Peyer's patch (tissue), 4 donors: Measurements from ENCODE around the gene PCDHGC4. TPM values are rescaled to one million over a fixed set of nuclear protein-coding genes. Genes with fewer than 3 reads are reported as not detected.

Source experiments
- DNase-seq, 3 donors: peaks; one replicate each; pipeline ENCODE4 v3.0.0-alpha.2; 2017 to 2019
- H3K27ac ChIP-seq, 4 donors: fragments of 200-600 bp; sonication (generic); one replicate each; pipeline ENCODE4 v1.5.1; 2016 to 2019
- H3K27me3 ChIP-seq, 2 donors: fragments of 200-600 bp; sonication (generic); one replicate each; pipeline ENCODE4 v1.5.1; 2019
- H3K36me3 ChIP-seq, 3 donors: fragments of 200-600 bp; sonication (generic); one replicate each; pipeline ENCODE4 v1.5.1; 2016 to 2019
- H3K4me1 ChIP-seq, 4 donors: fragments of 200-600 bp; sonication (generic); one replicate each; pipeline ENCODE4 v1.5.1; 2016 to 2019
- H3K4me3 ChIP-seq, 4 donors: fragments of 200-600 bp; sonication (generic); 1 replicate in 3 of 4; 2 replicates in 1 of 4; pipeline ENCODE4 v1.5.1; 2016 to 2019; ENCODE audit warnings: mild to moderate bottlenecking in 1 of 4
- H3K9me3 ChIP-seq, 4 donors: fragments of 200-600 bp; sonication (generic); one replicate each; pipeline ENCODE4 v1.5.1; 2016 to 2019; ENCODE audit warnings: mild to moderate bottlenecking in 1 of 4
- POLR2A ChIP-seq, 2 donors: fragments of 450-650 bp; IDR thresholded peaks; one replicate each; pipeline ENCODE4 v1.5.1; 2017; ENCODE audit warnings: antibody characterized with exemption in 2 of 2, mild to moderate bottlenecking in 2 of 2, moderate library complexity in 2 of 2
- total RNA-seq, 4 donors: library from RNA; depleted of rRNA; stranded (reverse); fragments of >200 nt; gene quantifications; one replicate each; pipeline ENCODE4 v1.1.0, GENCODE V29; 2016
- TF ChIP-seq, protein P1 (sequence below), 6 experiments: fragments of 450-650 bp in 4 of 6; fragments of 200-600 bp in 2 of 6; sonication (generic) in 1 of 6; IDR thresholded peaks; one replicate each; pipeline ENCODE4 v1.5.1; 2017 to 2019; ENCODE audit warnings: antibody characterized with exemption in 6 of 6, mild to moderate bottlenecking in 3 of 6, moderate library complexity in 1 of 6

Gene PCDHGC4
- total RNA-seq, 4 donors from 2014 or later = 1.7 to 11.3 (median 5.3) TPM

DNA sequence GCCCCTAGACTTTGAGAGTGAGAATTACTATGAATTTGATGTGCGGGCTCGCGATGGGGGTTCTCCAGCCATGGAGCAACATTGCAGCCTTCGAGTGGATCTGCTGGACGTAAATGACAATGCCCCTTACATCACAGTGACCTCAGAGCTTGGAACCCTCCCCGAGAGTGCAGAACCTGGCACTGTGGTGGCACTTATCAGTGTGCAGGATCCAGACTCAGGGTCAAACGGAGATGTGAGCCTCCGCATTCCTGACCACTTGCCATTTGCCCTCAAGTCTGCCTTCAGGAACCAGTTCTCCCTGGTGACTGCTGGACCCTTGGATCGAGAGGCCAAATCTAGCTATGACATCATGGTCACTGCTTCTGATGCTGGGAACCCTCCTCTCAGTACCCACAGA is 1.3 kb downstream of the PCDHGC4 start:
- Histone ChIP-seq H3K4me1 (no peaks in the 10 kb centered on the region), H3K36me3 (no peaks in the 10 kb centered on the region), H3K4me3 (no peak overlapping the region), H3K27ac (no peak overlapping the region), H3K9me3 (no peaks in the 10 kb centered on the region), H3K27me3 (no peaks in the 10 kb centered on the region)
- TF ChIP-seq POLR2A (IDR thresholded peaks at IDR 0.05) = no peak
- TF ChIP-seq, protein P1, sequence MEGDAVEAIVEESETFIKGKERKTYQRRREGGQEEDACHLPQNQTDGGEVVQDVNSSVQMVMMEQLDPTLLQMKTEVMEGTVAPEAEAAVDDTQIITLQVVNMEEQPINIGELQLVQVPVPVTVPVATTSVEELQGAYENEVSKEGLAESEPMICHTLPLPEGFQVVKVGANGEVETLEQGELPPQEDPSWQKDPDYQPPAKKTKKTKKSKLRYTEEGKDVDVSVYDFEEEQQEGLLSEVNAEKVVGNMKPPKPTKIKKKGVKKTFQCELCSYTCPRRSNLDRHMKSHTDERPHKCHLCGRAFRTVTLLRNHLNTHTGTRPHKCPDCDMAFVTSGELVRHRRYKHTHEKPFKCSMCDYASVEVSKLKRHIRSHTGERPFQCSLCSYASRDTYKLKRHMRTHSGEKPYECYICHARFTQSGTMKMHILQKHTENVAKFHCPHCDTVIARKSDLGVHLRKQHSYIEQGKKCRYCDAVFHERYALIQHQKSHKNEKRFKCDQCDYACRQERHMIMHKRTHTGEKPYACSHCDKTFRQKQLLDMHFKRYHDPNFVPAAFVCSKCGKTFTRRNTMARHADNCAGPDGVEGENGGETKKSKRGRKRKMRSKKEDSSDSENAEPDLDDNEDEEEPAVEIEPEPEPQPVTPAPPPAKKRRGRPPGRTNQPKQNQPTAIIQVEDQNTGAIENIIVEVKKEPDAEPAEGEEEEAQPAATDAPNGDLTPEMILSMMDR (IDR thresholded peaks at IDR 0.05) = no peak
- no peak for DNase-seq

DNA sequence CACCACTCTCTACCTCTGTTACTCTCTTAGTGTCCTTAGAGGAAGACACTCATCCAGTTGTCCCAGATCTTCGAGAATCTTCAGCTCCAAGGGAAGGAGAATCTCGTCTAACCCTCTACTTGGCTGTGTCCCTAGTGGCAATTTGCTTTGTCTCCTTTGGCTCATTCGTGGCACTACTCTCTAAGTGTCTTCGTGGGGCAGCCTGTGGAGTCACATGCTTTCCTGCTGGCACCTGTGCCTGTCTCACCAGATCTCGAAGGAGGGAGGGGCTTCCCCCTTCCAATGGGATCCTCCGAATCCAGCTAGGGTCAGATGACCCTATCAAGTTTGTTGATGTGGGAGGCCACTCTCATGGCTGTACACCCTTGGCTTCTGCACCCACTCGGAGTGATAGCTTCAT is 2.3 kb downstream of the PCDHGC4 start:
- H3K27me3 ChIP-seq = peaks cover 0 to 5% of the 10 kb centered on the region in 2 donors
- DNase-seq = no peak
- peaks cover 0 to 2% (median under 1%) of the 10 kb centered on the region in 4 donors for H3K4me1 ChIP-seq
- TF ChIP-seq, protein P1 (IDR thresholded peaks at IDR 0.05) = no peak
- TF ChIP-seq POLR2A (IDR thresholded peaks at IDR 0.05) = no peak
- no peak overlapping the region for H3K27ac ChIP-seq
- H3K9me3 ChIP-seq = no peaks in the 10 kb centered on the region
- no peak overlapping the region for H3K4me3 ChIP-seq
- H3K36me3 ChIP-seq = no peaks in the 10 kb centered on the region

DNA sequence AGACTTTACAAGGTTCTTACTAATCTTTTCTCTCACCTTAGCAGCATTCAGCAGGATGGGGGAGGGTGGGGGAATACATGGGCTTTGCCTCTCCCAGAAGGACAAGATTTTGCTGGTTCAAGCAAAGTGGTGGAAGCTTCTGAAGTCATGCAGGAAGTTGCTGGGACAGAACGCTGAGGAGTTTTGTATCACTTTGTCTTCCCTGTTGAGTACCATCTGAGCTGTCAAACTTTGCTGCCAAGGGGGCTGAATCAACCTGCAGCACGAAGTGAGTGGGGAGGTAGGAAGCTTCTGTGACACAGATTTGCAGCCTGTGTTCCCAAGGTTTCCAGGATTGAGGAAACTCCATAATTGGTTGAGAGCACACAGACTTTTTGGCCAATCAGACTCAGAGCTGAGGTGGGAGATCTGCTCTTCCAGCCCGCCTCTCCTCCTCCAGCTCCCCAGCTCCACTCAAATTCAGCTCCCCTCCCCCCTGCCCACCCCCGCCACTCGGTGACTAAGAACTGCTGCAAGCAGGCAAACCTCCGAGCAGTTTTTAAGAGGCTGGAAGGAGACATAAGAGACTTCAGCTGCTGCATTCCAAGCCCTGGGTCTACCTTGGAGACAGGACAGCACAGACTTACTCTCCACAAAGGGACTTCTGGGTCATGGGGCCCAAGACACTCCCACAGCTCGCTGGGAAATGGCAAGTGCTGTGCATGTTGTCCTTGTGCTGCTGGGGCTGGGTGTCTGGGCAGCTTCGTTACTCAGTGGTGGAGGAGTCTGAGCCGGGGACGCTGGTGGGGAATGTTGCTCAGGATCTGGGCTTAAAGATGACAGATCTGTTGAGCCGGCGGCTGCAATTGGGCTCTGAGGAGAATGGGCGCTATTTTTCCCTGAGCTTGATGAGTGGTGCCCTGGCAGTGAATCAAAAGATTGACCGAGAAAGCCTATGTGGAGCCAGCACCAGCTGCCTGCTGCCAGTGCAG is 4.0 kb downstream of the PCDHGC4 start, which contains the start of gene PCDHGC5:
Gene PCDHGC5 (plus strand): TSS at position 491 of the 971 bp plus-strand sequence. CDS start 160 bp downstream, at position 651.
- no peak for TF ChIP-seq POLR2A (IDR thresholded peaks at IDR 0.05)
- TF ChIP-seq, protein P1 (IDR thresholded peaks at IDR 0.05) = no peak
- Histone ChIP-seq H3K27ac (no peak within 1 kb of the TSS), H3K9me3 (no peaks in the 10 kb centered on the region), H3K4me3 (no peak within 1 kb of the TSS), H3K36me3 (no peaks in the 10 kb centered on the region), H3K27me3 (peaks cover 0 to 5% of the 10 kb centered on the region in 2 donors), H3K4me1 (peaks cover 0 to 9% (median 4%) of the 10 kb centered on the region in 4 donors)
- DNase-seq = no peak

GRCh38 chr5:141489841-141490240 is 5.0 kb downstream of the PCDHGC4 start:
- Histone ChIP-seq H3K4me3 (no peak overlapping the region), H3K36me3 (no peaks in the 10 kb centered on the region), H3K27ac (no peak overlapping the region), H3K27me3 (peaks cover 0 to 5% of the 10 kb centered on the region in 2 donors), H3K4me1 (peaks cover 0 to 9% (median 4%) of the 10 kb centered on the region in 4 donors), H3K9me3 (no peaks in the 10 kb centered on the region)
- TF ChIP-seq, protein P1 (IDR thresholded peaks at IDR 0.05) = no peak
- no peak for TF ChIP-seq POLR2A (IDR thresholded peaks at IDR 0.05)
- DNase-seq = no peak

GRCh38 chr5:141490271-141490670 is 5.4 kb downstream of the PCDHGC4 start:
- peaks cover 0 to 9% (median 4%) of the 10 kb centered on the region in 4 donors for H3K4me1 ChIP-seq

More at GRCh38 chr5:141490271-141490670, 5.4 kb downstream of the PCDHGC4 start:
- H3K4me3 ChIP-seq = no peak overlapping the region
- no peaks in the 10 kb centered on the region for H3K9me3 ChIP-seq
- no peak for DNase-seq
- peaks cover 0 to 5% of the 10 kb centered on the region in 2 donors for H3K27me3 ChIP-seq
- no peak overlapping the region for H3K27ac ChIP-seq
- no peaks in the 10 kb centered on the region for H3K36me3 ChIP-seq
- no peak for TF ChIP-seq POLR2A (IDR thresholded peaks at IDR 0.05)
- TF ChIP-seq, protein P1 (IDR thresholded peaks at IDR 0.05) = no peak
